IMR-90 (cell line): ENCODE data around the gene BRCA1. TPM values are rescaled to one million over a fixed set of nuclear protein-coding genes. Genes with fewer than 3 reads are reported as not detected.

Experiments
- ATAC-seq: fragments of 200-7000 bp; cut with Tn5 transposase; 2 replicates; pipeline ENCODE4 v1.9.1; 2020; ENCODE audit warnings: low read depth, mild to moderate bottlenecking, moderate library complexity
- BruUV-seq: library from RNA; stranded (reverse); fragments of 400-500 nt; replicated peaks from 2 replicates; lab custom pipeline; 2021; lab: Mats Ljungman, UMichigan
- CTCF ChIA-PET: fragments of 300-600 bp; formaldehyde crosslinking; extraction: SDS; loops from one replicate; lab custom pipeline; 2021; ENCODE audit warnings: antibody characterized with exemption; lab: Yijun Ruan, JAX
- POLR2A ChIA-PET: fragments of 300-600 bp; sonication (Branson Sonifier 250); formaldehyde crosslinking; loops from one replicate; lab custom pipeline; 2022; ENCODE audit warnings: antibody characterized with exemption; ENCODE audit not compliant: unreplicated experiment; lab: Charles Lee
- DNase-seq: peaks from one replicate; pipeline ENCODE4 v3.0.0; 2013
- H2AFZ ChIP-seq: replicated peaks from 2 replicates; pipeline ENCODE3; 2013; ENCODE audit warnings: low read length, mild to moderate bottlenecking; ENCODE audit not compliant: poor library complexity
- H2AK5ac ChIP-seq: 2 replicates; pipeline ENCODE4 v1.6.1; 2013; ENCODE audit warnings: low read depth, low read length, inconsistent platforms
- H2AK9ac ChIP-seq: replicated peaks from 2 replicates; pipeline ENCODE3; 2013; ENCODE audit warnings: mild to moderate bottlenecking, low read depth, low read length, moderate library complexity; ENCODE audit not compliant: poor library complexity
- H2BK120ac ChIP-seq: 2 replicates; pipeline ENCODE4 v1.6.1; 2013; ENCODE audit warnings: low read depth, low read length, inconsistent platforms
- H2BK15ac ChIP-seq: 3 replicates; pipeline ENCODE4 v1.6.1; 2013; ENCODE audit warnings: low read depth, low read length, inconsistent platforms
- H2BK20ac ChIP-seq: 2 replicates; pipeline ENCODE4 v1.6.1; 2013; ENCODE audit warnings: low read depth, mild to moderate bottlenecking, inconsistent platforms, low read length, moderate library complexity
- H2BK5ac ChIP-seq: 2 replicates; pipeline ENCODE4 v1.6.1; 2013; ENCODE audit warnings: mild to moderate bottlenecking, low read depth, low read length, inconsistent platforms; ENCODE audit not compliant: poor library complexity, severe bottlenecking
- H3K14ac ChIP-seq: replicated peaks from 2 replicates; pipeline ENCODE4 v1.6.1; 2013; ENCODE audit warnings: low read depth, low read length, inconsistent platforms
- H3K18ac ChIP-seq: 2 replicates; pipeline ENCODE4 v1.6.1; 2013; ENCODE audit warnings: low read depth, low read length, control low read depth
- H3K23ac ChIP-seq: 2 replicates; pipeline ENCODE4 v1.6.1; 2013; ENCODE audit warnings: low read depth, low read length, inconsistent platforms
- H3K27ac ChIP-seq: 2 replicates; pipeline ENCODE4 v1.5.1; 2013; ENCODE audit warnings: mild to moderate bottlenecking, control low read depth, low read length; ENCODE audit not compliant: insufficient read depth
- H3K27me3 ChIP-seq: 2 replicates; pipeline ENCODE4 v1.6.1; 2013; ENCODE audit warnings: low read length; ENCODE audit not compliant: control insufficient read depth, insufficient read depth
- H3K36me3 ChIP-seq: 2 replicates; pipeline ENCODE4 v1.6.1; 2013; ENCODE audit warnings: low read length, mixed read lengths; ENCODE audit not compliant: control insufficient read depth, insufficient read depth
- H3K4ac ChIP-seq: 2 replicates; pipeline ENCODE4 v1.6.1; 2013; ENCODE audit warnings: low read depth, low read length, inconsistent platforms
- H3K4me1 ChIP-seq: 2 replicates; pipeline ENCODE4 v1.6.1; 2013; ENCODE audit warnings: low read length, mixed read lengths; ENCODE audit not compliant: control insufficient read depth, insufficient read depth
- H3K4me2 ChIP-seq: 2 replicates; pipeline ENCODE4 v1.6.1; 2013; ENCODE audit warnings: low read depth, mild to moderate bottlenecking, control low read depth, low read length, moderate library complexity
- H3K4me3 ChIP-seq: 2 replicates; pipeline ENCODE4 v1.5.1; 2013; ENCODE audit warnings: low read depth, mild to moderate bottlenecking, control low read depth, low read length, moderate library complexity; ENCODE audit not compliant: insufficient read depth
- H3K56ac ChIP-seq: 2 replicates; pipeline ENCODE4 v1.6.1; 2013; ENCODE audit warnings: low read length, inconsistent platforms; ENCODE audit not compliant: insufficient read depth; ENCODE audit errors: extremely low read depth
- H3K79me1 ChIP-seq, 2 experiments: 2 replicates each; pipeline ENCODE4 v1.6.1; 2013; ENCODE audit warnings: low read length in 2 of 2, inconsistent platforms in 1 of 2, low read depth in 1 of 2
- H3K9ac ChIP-seq: 2 replicates; pipeline ENCODE4 v1.6.1; 2013; ENCODE audit warnings: low read depth, low read length, control low read depth
- H3K9me1 ChIP-seq: 2 replicates; pipeline ENCODE4 v1.6.1; 2013; ENCODE audit warnings: low read length, inconsistent platforms; ENCODE audit not compliant: insufficient read depth
- H3K9me3 ChIP-seq: 2 replicates; pipeline ENCODE4 v1.6.1; 2013; ENCODE audit warnings: low read length; ENCODE audit not compliant: control insufficient read depth, insufficient read depth
- H4K20me1 ChIP-seq: 2 replicates; pipeline ENCODE4 v1.6.1; 2013; ENCODE audit warnings: low read length, inconsistent platforms; ENCODE audit not compliant: insufficient read depth
- H4K5ac ChIP-seq: 2 replicates; pipeline ENCODE4 v1.6.1; 2013; ENCODE audit warnings: mild to moderate bottlenecking, low read depth, low read length, control low read depth
- H4K8ac ChIP-seq, 2 experiments: 2 replicates each; pipeline ENCODE4 v1.6.1; 2013; ENCODE audit warnings: low read depth in 2 of 2, low read length in 2 of 2, control low read depth in 1 of 2, inconsistent platforms in 1 of 2
- H4K91ac ChIP-seq: 2 replicates; pipeline ENCODE4 v1.6.1; 2013; ENCODE audit warnings: low read depth, low read length, inconsistent platforms; ENCODE audit not compliant: insufficient read depth
- CEBPB ChIP-seq: IDR thresholded peaks from 2 replicates; pipeline ENCODE4 v1.6.1; 2012; ENCODE audit warnings: low read depth, low read length, improper control_type of control experiment
- RFX5 ChIP-seq: IDR thresholded peaks from 2 replicates; pipeline ENCODE4 v1.8.0; 2012; ENCODE audit warnings: low read depth, mild to moderate bottlenecking, low read length, moderate library complexity
- WGBS, 2 experiments: methylation state at CpG; one replicate each; pipeline versions ENCODE4 v1.1.5 to v1.1.7; 2013; ENCODE audit warnings: missing lambda C conversion rate in 2 of 2; ENCODE audit not compliant: insufficient read length in 1 of 2; ENCODE audit errors: extremely low coverage in 2 of 2; 5-methylcytosine and 5-hydroxymethylcytosine counted together
- dilution Hi-C: fragments of 300-500 bp; cut with HindIII; formaldehyde crosslinking; loops from one replicate; pipeline ENCODE4 v1.14.3; 2018; ENCODE audit warnings: low sequenced_read_pairs; ENCODE audit not compliant: unreplicated experiment
- in situ Hi-C: fragments of 300-500 bp; cut with MboI; formaldehyde crosslinking; loops from 3 replicates; pipeline ENCODE4 v1.14.3; 2019; ENCODE audit warnings: low sequenced_read_pairs, inconsistent platforms, mixed read lengths
- intact Hi-C: fragments of 100-400 bp; cut with micrococcal nuclease; formaldehyde crosslinking; loops from 2 replicates; pipeline ENCODE4 v1.10.0; 2022
- polyA plus RNA-seq, 3 experiments: library from polyadenylated mRNA; depleted of rRNA; stranded (reverse); fragments of >200 nt; gene quantifications; 2 replicates each; pipeline ENCODE4 v1.2.3, GENCODE V29; 2012; ENCODE audit warnings: low replicate concordance in 1 of 3
- total RNA-seq: library from RNA; depleted of rRNA; stranded (reverse); fragments of >200 nt; gene quantifications from 2 replicates; pipeline ENCODE4 v1.2.3, GENCODE V29; 2012

The BRCA1 gene
- total and polyA plus RNA-seq, 2 of the 4 experiments (the other 2 are of a cell fraction) = 8.3 to 17.7 TPM

GRCh38 chr17:43068570-43069367, 56.4 kb downstream of the BRCA1 start:
- Histone ChIP-seq H2AK5ac (no peak overlapping the region), H3K9me3 (no peaks in the 10 kb centered on the region), H3K79me1 (no peaks in the 10 kb centered on the region), H4K20me1 (no peaks in the 10 kb centered on the region), H3K27ac (no peak overlapping the region), H3K9ac (no peak overlapping the region), H4K8ac (no peak overlapping the region), H4K5ac (no peak overlapping the region), H3K23ac (no peak overlapping the region), H3K4me2 (no peak overlapping the region), H3K14ac (no peak overlapping the region), H3K27me3 (no peaks in the 10 kb centered on the region), H3K4ac (no peak overlapping the region), H3K56ac (no peak overlapping the region), H2BK20ac (no peak overlapping the region), H2AK9ac (no peak overlapping the region), H3K4me3 (no peak overlapping the region), H4K91ac (no peak overlapping the region), H3K4me1 (no peaks in the 10 kb centered on the region), H3K36me3 (peaks cover 3% of the 10 kb centered on the region; the same call in 1 of the 2 replicates), H2BK120ac (no peak overlapping the region), H3K9me1 (peaks cover 2% of the 10 kb centered on the region; the same call in 1 of the 2 replicates), H2AFZ (no peak overlapping the region), H2BK5ac (no peak overlapping the region), H2BK15ac (no peak overlapping the region), H3K18ac (no peak overlapping the region)
- ChIA-PET POLR2A (interaction anchor here (0.7 kb wide), 1 partner anchor 102 kb away, joined by 3 read pairs; the partner anchor contains the start of gene NBR1), CTCF (interaction anchor here (0.5 to 1.0 kb wide), 3 partner anchors 11 to 53 kb away, joined by 3 to 4 read pairs (median 3); no protein-coding TSS in a partner anchor)
- ATAC-seq (no peak), DNase-seq (no peak)
- TF ChIP-seq CEBPB (peak; percentile 90), RFX5 (no peak)
- no TSS peak for BruUV-seq
- dilution Hi-C loops (no loop called here), intact Hi-C loops (no loop called here), in situ Hi-C loops (loop anchor here (25.0 kb wide), 1 partner anchor 106 kb away; the partner anchor contains the start of gene AARSD1)
- no CpG with 5 or more reads among the region's 6 CpGs for WGBS, 2 experiments
